ENCODE data around the gene RGS1. TPM values are rescaled to one million over a fixed set of nuclear protein-coding genes. Genes with fewer than 3 reads are reported as not detected.

Gene RGS1, protein sequence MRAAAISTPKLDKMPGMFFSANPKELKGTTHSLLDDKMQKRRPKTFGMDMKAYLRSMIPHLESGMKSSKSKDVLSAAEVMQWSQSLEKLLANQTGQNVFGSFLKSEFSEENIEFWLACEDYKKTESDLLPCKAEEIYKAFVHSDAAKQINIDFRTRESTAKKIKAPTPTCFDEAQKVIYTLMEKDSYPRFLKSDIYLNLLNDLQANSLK
- not detected in 2 replicates for total RNA-seq

GRCh38 chr1:192575499-192576189 lies at the start of gene RGS1:
Gene RGS1 (plus strand): TSS chr1:192575773. CDS start chr1:192575793, 20 bp downstream.

Other genes with a start within 250 kb of the RGS1 start
- 0.14 and 0.28 TPM in 2 replicates for gene RGS13, start 60.4 kb downstream of the RGS1 start, total RNA-seq
- 153 and 345 TPM in 2 replicates for gene RGS2, start 233.3 kb downstream of the RGS1 start, total RNA-seq